Stimulated activated CD8-positive, alpha-beta memory T cell treated with anti-CD3 and anti-CD28 coated beads, Interleukin-15, amount 100 ng/mL, for 24 hours (primary cell): ENCODE measurements around the gene ATP13A2.
"Not testable (repeated sequence)": the region's sequence is repeated elsewhere in the genome, so short reads cannot be mapped to it uniquely, and the experiment has no call there.

Experiments used
- DNase-seq: peaks from one replicate; pipeline ENCODE4 v3.0.0-alpha.2; 2020; ENCODE audit warnings: low read depth

Gene ATP13A2

DNA sequence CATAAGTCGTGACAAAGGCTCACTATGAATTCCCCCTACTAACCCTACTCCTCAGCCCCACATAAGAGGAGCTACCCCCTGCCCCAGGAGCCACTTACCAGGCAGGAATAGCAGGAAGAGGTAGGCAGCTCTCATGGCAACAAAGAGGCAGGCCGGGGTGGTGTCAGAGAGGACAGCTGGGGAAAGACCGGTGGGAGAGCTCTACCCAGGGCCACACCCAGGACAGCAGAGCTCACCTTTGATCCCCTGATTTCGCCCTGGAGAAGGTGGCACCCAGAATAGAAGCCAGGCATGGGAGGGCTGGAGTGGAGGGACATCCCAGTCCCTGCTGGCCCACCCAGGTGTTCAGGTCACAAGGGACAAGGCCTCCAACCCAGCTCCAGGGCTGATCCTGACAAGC is 33.6 kb downstream of the ATP13A2 start:
- DNase-seq: no peak

DNA sequence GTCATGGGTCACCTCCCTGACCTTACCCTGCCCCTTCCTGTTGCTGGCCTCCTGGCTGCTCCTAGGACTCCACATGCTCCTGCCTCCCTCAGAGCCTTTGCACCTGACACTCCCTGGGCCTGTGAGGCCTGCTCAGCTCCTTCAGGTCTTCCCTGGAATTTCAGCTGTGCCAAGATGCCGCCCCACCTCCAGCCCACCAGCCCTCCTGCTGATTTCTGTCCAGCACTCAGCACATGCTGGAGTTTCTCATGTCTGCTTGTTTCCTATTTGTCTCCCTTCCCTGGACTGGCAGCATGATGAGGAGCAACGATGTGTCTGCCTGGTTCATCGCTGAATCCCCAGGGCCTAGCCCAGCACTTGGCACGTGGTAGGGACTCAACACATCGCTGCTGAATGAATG is 34.4 kb downstream of the ATP13A2 start:
- DNase-seq: no peak

DNA sequence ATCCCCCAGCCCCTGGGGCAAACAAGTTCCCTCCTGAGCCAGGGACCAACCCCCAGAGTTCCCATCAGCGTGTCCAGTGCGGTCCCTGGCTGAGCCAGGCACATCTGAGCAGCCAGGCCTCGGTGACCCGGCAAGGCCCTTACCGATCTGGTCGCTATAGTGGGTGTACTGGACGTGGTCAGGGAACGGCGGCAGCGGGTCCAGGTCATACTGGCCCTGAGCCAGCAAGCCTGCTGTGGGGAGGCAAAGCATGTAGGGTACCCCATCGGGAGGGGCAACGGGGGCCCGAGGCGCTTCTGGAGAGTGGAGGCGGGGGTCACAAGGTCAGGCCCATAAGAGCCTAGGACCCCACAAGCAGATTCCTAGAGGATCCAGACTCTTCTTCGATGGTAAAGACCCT is 34.8 kb downstream of the ATP13A2 start:
- DNase-seq: no peak

DNA sequence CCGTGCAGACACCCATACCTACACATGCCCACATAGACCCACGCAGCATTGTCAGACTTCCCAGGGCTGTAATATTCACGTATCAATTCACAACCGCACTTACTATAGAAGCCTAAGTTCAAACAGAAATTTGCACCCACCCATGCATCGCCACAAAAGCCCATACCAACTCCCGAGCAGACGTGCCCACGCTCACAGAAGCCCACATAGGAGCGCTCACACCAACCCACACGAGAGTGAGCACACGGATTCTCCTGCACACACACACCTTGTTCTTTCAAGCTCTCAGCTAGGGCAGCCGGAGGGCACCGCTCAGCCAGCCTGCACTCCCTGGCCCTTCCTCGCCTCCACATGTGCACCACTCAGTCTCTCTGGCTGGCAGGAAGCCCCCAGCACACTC is 35.9 kb downstream of the ATP13A2 start:
- DNase-seq: no peak

DNA sequence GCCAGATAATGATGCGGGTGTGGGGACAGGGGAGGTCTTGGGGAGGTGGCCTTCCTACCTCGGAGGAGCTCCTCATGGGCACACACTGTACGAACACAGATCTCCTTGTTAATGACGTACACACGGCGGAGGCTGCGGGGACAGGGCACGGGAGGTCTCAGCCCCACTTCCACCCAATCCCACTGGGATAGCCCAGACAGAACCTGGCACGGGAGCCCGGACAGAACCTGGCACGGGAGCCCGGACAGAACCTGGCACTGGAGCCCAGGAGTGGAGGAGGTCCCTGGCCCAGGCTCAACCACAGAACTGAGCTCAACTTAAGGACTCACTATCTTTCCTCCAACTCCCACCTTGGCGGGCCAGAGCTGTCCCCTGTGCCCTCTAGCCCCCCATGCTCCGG is 36.5 kb downstream of the ATP13A2 start:
- DNase-seq: no peak

DNA sequence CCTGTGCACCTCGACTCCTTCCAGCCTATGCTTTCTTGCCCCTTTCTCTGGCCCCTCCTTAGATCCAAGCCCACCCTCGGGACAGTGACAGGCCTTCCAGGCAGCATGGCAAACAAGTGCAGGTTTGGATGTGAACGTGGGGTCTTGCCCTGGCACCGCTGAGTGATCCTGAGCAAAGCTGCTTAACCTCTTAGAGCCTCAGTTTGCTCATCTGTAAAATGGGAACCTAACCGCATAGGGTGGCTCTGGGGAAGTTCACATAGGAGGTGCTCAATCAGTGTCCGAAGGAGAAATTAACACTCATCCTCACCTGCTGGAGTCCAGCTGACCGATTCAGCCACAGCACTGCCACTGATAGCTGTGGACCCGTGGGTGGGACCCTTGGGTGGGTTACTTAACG is 38.5 kb downstream of the ATP13A2 start:
- DNase-seq: no peak

- no peak for DNase-seq
Observed at GRCh38 chr1:16972189-16972895, 39.4 kb downstream of the ATP13A2 start.

DNA sequence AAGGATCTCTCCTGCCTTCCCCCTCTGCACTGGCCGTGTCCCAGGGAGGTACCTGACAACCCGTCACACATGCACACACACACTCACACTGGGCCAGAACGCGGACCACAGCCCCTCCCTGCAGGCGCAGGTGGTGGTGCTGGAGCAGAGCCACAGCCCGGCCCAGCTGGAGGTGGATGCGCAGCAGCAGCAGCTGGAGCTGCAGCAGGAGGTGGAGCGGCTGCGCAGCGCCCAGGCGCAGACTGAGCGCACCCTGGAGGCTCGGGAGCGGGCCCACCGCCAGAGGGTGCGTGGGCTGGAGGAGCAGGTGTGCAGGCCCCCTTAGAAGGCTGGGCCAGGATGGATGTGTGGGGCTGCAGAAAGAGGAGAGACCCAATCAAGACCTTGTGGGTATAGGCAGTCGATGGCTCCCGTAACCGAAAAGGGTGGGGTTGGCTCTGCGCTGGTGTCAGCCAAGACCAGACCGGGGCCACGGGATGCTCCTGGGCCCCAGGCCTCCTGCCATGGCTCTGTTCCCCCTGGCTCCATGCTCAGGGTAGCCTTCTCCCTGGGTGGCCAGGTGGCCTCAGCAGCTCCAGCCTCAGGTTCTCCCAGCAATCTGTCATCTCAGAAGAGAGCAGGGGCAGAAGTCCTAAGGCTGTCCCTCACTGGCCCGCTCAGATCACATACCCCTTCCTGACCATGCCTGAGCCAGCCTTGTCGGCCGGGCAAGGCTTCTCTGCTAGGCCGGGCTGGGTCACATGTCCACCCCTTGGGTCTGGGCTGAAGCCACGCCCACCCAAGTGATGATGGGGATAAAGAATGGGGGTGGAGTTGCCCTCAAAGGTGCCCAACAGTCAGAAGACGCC is 40.2 kb downstream of the ATP13A2 start:
- DNase-seq: no peak

DNA sequence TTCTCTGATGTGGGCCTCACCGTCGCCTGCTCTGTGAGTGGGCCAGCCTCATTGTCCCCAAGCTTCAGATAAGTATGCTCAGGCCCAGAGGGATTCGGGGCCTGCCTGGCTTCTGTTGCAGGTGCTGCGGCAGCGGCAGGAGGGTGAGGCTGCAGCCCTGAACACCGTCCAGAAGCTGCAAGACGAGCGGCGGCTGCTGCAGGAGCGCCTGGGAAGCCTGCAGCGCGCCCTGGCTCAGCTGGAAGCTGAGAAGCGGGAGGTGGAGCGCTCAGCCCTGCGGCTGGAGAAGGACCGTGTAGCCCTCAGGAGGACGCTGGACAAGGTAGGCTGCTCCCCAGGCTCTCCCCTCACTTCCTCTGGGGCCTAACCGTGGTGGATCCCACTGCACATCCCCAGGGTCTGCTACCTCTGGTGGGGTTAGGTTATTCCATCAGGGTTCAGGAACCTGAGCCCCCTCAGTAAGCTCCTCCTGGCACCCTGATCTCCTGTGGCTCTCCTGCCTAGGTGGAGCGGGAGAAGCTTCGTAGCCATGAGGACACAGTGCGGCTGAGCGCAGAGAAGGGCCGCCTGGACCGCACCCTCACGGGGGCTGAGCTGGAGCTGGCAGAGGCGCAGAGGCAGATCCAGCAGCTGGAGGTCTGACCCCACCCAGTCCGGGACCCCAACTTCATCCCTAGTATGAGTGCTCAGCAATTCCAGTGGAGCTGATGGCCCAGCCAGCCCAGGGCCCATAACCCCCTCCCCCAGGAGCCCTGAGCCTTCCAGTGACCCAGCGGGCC is 41.4 kb downstream of the ATP13A2 start:
- no peak for DNase-seq

DNA sequence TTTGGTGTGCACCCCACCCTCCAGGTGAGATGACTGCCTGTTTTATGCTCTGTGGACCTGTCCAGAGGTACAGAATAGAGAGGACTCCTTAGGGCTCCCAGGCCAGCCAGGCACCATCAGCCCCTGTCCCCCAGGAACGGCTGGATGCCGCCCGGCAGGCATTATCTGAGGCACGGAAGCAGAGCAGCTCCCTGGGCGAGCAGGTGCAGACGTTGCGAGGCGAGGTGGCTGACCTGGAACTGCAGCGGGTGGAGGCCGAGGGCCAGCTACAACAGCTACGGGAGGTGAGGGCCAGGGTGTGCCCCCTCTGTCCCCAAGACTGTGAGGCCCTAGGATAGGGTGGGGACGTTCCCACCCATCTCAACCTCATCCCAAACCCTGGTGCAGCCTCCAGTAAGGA is 42.1 kb downstream of the ATP13A2 start:
- DNase-seq: no peak

- no peak for DNase-seq
Observed at GRCh38 chr1:16969057-16969611, 42.6 kb downstream of the ATP13A2 start.

GRCh38 chr1:16968372-16968771 is 43.4 kb downstream of the ATP13A2 start:
- no peak for DNase-seq

GRCh38 chr1:16967962-16968361 is 43.8 kb downstream of the ATP13A2 start:
- no peak for DNase-seq

- DNase-seq: no peak
Observed at GRCh38 chr1:16967095-16967575, 44.6 kb downstream of the ATP13A2 start.

- no peak for DNase-seq
Observed at GRCh38 chr1:16966282-16966681, 45.4 kb downstream of the ATP13A2 start.

- no peak for DNase-seq
Observed at GRCh38 chr1:16965486-16966067, 46.2 kb downstream of the ATP13A2 start.

DNA sequence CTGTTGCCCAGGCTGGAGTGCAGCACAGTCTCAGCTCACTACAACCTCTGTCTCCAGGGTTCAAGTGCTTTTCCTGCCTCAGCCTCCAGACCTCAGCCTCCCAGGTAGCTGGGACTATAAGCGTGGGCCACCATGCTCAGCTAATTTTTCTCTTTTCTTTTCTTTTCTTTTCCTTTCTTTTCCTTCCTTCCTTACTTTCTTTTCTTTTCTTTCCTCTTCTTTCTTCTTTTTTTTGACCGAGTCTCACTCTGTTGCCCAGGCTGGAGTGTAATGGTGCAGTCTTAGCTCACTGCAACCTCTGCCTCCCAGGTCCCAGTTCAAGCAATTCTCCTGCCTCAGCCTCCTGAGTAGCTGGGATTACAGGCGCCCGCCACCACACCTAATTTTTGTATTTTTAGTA is 47.6 kb downstream of the ATP13A2 start:
- DNase-seq: not testable (repeated sequence)

DNA sequence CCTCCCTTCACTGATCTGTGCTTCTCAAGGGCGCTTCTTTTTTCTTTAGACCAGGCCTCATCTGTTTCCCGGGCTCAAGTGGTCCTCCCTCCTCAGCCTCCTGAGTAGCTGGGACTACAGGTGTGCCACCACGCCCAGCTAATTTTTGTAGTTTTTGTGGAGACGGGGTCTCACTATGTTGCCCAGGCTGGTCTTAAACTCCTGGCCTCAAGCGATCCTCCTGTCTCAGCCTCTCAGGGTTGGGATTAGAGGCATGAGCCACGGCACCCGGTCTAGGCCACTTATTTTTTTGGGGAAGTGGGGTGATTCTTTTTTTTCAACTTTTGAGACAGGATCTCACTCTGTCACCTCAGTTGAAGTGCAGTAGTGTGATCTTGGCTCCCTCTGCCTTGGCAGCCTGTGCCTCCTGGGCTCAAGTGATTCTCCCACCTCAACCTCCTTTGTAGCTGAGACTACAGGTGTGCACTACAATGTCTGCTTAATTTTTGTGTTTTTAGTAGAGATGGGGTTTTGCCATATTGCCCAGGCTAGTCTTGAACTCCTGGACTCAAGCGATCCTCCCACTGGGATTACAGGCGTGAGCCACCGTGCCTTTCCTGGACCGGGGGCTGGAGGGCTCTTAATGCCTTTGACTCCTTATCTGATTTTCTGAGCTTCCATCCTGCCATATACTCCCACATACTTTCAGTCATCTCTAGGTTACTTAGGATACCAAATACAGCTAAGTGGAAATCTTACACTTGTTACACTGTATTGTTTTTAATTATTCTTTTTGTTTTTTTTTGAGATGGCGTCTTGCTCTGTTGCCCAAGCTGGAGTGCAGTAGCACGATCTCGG is 50.2 kb downstream of the ATP13A2 start:
- no peak for DNase-seq

GRCh38 chr1:16960560-16961296 is 51.0 kb downstream of the ATP13A2 start:
- DNase-seq: peak; percentile 50

DNA sequence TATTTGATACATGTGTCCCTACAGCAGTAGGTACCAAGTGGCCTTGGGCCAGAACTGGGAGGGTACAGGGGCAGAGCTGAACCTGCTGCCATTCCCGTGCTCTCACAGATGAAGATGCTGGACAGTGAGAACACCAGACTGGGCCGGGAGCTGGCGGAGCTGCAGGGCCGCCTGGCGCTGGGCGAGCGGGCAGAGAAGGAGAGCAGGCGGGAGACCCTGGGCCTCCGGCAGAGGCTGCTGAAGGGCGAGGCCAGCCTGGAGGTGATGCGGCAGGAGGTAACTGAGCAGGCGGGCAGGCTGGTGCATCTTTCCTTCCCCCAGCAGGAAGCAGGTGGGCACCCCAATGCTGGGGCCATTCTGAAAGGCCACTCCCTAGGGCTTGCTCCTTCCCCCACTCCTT is 53.3 kb downstream of the ATP13A2 start:
- no peak for DNase-seq
